Keratinocyte (primary cell): ENCODE results near the gene ADPRS. TPM values are rescaled to one million over a fixed set of nuclear protein-coding genes. Genes with fewer than 3 reads are reported as not detected.

ENCODE experiments used
- DNase-seq: peaks from one replicate; pipeline ENCODE4 v3.0.0-alpha.2; 2011; ENCODE audit warnings: low read depth, missing footprints, low spot score
- FAIRE-seq: peaks from 2 replicates; lab custom pipeline; 2011; peaks lifted over from hg19 to GRCh38; lab: Jason Lieb, UNC
- H2AFZ ChIP-seq: 2 replicates; pipeline ENCODE4 v1.6.0; 2012; ENCODE audit warnings: low read length, control low read depth, inconsistent platforms; ENCODE audit not compliant: control insufficient read depth
- H3K27ac ChIP-seq: 2 replicates; pipeline ENCODE4 v1.5.1; 2011; ENCODE audit warnings: low read length; ENCODE audit not compliant: control insufficient read depth, insufficient read depth
- H3K27me3 ChIP-seq: 3 replicates; pipeline ENCODE4 v1.6.0; 2011; ENCODE audit warnings: low read length; ENCODE audit not compliant: control insufficient read depth, insufficient read depth; ENCODE audit errors: extremely low read depth
- H3K36me3 ChIP-seq, 2 experiments: 2 replicates in 1 of 2; 3 replicates in 1 of 2; pipeline ENCODE4 v1.5.1; 2011; ENCODE audit warnings: low read length in 2 of 2, mild to moderate bottlenecking in 1 of 2; ENCODE audit not compliant: control insufficient read depth in 2 of 2, insufficient read depth in 2 of 2; ENCODE audit errors: extremely low read depth in 1 of 2
- H3K4me1 ChIP-seq: 3 replicates; pipeline ENCODE4 v1.5.1; 2011; ENCODE audit warnings: low read length; ENCODE audit not compliant: control insufficient read depth, insufficient read depth; ENCODE audit errors: extremely low read depth
- H3K4me2 ChIP-seq: 3 replicates; pipeline ENCODE4 v1.6.0; 2011; ENCODE audit warnings: low read depth, low read length; ENCODE audit not compliant: control insufficient read depth, insufficient read depth; ENCODE audit errors: extremely low read depth
- H3K4me3 ChIP-seq, 3 experiments: fragments of 200-600 bp in 1 of 3; sonication (generic) in 1 of 3; 2 replicates in 2 of 3; 3 replicates in 1 of 3; pipeline ENCODE4 v1.5.1; 2011 to 2016; ENCODE audit warnings: low read length in 3 of 3, mild to moderate bottlenecking in 3 of 3, control low read depth in 2 of 3, inconsistent platforms in 1 of 3, low read depth in 1 of 3, mixed read lengths in 1 of 3, mixed run types in 1 of 3, moderate library complexity in 1 of 3; ENCODE audit not compliant: control insufficient read depth in 2 of 3, insufficient read depth in 2 of 3; ENCODE audit errors: extremely low read depth in 1 of 3
- H3K79me2 ChIP-seq: 2 replicates; pipeline ENCODE4 v1.6.0; 2012; ENCODE audit warnings: low read length; ENCODE audit not compliant: control insufficient read depth, insufficient read depth
- H3K9ac ChIP-seq: 3 replicates; pipeline ENCODE4 v1.6.0; 2011; ENCODE audit warnings: low read length; ENCODE audit not compliant: control insufficient read depth, insufficient read depth; ENCODE audit errors: extremely low read depth
- H3K9me1 ChIP-seq: 3 replicates; pipeline ENCODE4 v1.6.0; 2011; ENCODE audit warnings: low read length; ENCODE audit not compliant: control insufficient read depth, insufficient read depth; ENCODE audit errors: extremely low read depth
- H3K9me3 ChIP-seq: 2 replicates; pipeline ENCODE4 v1.5.1; 2012; ENCODE audit warnings: low read depth, low read length; ENCODE audit not compliant: control insufficient read depth
- H4K20me1 ChIP-seq: 3 replicates; pipeline ENCODE4 v1.6.0; 2011; ENCODE audit warnings: low read length; ENCODE audit not compliant: control insufficient read depth, insufficient read depth; ENCODE audit errors: extremely low read depth
- CTCF ChIP-seq, 3 experiments: IDR thresholded peaks in 1 of 3; conservative IDR thresholded peaks in 1 of 3; optimal IDR thresholded peaks in 1 of 3; 2 replicates in 2 of 3; 3 replicates in 1 of 3; pipeline versions ENCODE3 to v1.5.1; 2011; ENCODE audit warnings: low read length in 3 of 3, mild to moderate bottlenecking in 3 of 3, moderate library complexity in 2 of 3, control low read depth in 1 of 3, inconsistent platforms in 1 of 3; ENCODE audit not compliant: insufficient read depth in 2 of 3; ENCODE audit errors: extremely low read depth in 1 of 3
- EZH2 ChIP-seq: IDR thresholded peaks from one replicate; pipeline ENCODE4 v1.6.1; 2012; ENCODE audit warnings: inconsistent platforms, mild to moderate bottlenecking, low read length, moderate library complexity
- dilution Hi-C: fragments of 300-500 bp; cut with MboI; formaldehyde crosslinking; loops from one replicate; pipeline ENCODE4 v1.7.0; 2020; ENCODE audit warnings: low sequenced_read_pairs; ENCODE audit not compliant: extremely low pct_ligation_motif_present
- polyA plus RNA-seq, 5 experiments: library from polyadenylated mRNA; depleted of rRNA in 3 of 5; stranded (reverse) in 3 of 5; stranded (forward) in 1 of 5; unstranded in 1 of 5; fragments of >200 nt; gene quantifications; 1 replicate in 1 of 5; 2 replicates in 3 of 5; 3 replicates in 1 of 5; pipeline versions ENCODE4 v1.2.1 to v1.2.3, GENCODE V29; 2011 to 2012; ENCODE audit warnings: missing spikeins in 2 of 5, low read depth in 1 of 5, low replicate concordance in 1 of 5

Gene ADPRS
- polyA plus RNA-seq, 1 donor (not counting 4 experiments of a cell fraction or from before 2014, with no cell fraction given) = 33.1 TPM

DNA sequence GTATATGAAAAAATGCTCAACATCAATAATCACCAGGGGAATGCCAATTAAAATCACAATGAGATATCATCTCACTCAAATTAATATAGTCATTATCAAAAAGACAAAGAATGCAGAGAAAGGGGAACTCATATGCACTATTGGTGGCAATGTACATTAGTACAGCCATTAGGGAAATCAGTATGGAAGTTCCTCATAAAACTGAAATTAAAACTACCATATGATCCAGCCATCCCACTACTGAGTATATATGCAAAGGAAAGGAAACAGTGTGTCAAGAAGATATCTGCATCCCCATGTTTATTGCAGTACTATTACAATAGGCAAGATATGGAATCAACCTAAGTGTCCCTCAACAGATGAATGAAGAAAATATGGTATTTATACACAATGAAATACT, 36.9 kb upstream of the ADPRS start:
- no peaks in the 10 kb centered on the region for H3K79me2 ChIP-seq
- no peaks in the 10 kb centered on the region for H3K27me3 ChIP-seq
- H3K4me1 ChIP-seq = no peaks in the 10 kb centered on the region
- dilution Hi-C loops = no loop called here
- DNase-seq (no peak), FAIRE-seq (no peak)
- no peak overlapping the region for H3K9ac ChIP-seq
- peaks cover 0 to 2% of the 10 kb centered on the region in 2 experiments for H3K36me3 ChIP-seq
- H3K27ac ChIP-seq = no peak overlapping the region
- no peaks in the 10 kb centered on the region for H3K9me1 ChIP-seq
- H3K4me2 ChIP-seq = no peak overlapping the region
- no peaks in the 10 kb centered on the region for H3K9me3 ChIP-seq
- no peak overlapping the region for H2AFZ ChIP-seq
- no peak overlapping the region for H3K4me3 ChIP-seq
- H4K20me1 ChIP-seq = no peaks in the 10 kb centered on the region
- TF ChIP-seq EZH2 = no peak
- no peak for TF ChIP-seq CTCF (optimal IDR thresholded peaks at IDR 0.05 in 1 of 3, IDR thresholded peaks at IDR 0.05 in 1 of 3, conservative IDR thresholded peaks at IDR 0.05 in 1 of 3; ENCODE audit: extremely low read depth in 1 of 3, insufficient read depth in 2 of 3, low read length in 3 of 3)

GRCh38 chr1:36053978-36054377, 34.7 kb upstream of the ADPRS start:
- no peaks in the 10 kb centered on the region for H3K9me1 ChIP-seq
- DNase-seq = no peak
- dilution Hi-C loops = no loop called here
- H3K9ac ChIP-seq = no peak overlapping the region
- FAIRE-seq = no peak
- H3K27ac ChIP-seq = no peak overlapping the region
- H3K79me2 ChIP-seq = no peaks in the 10 kb centered on the region
- H3K9me3 ChIP-seq = no peaks in the 10 kb centered on the region
- no peaks in the 10 kb centered on the region for H3K4me1 ChIP-seq
- no peaks in the 10 kb centered on the region for H4K20me1 ChIP-seq
- H2AFZ ChIP-seq = no peak overlapping the region
- no peak for TF ChIP-seq EZH2
- TF ChIP-seq CTCF (optimal IDR thresholded peaks at IDR 0.05 in 1 of 3, IDR thresholded peaks at IDR 0.05 in 1 of 3, conservative IDR thresholded peaks at IDR 0.05 in 1 of 3; ENCODE audit: extremely low read depth in 1 of 3, insufficient read depth in 2 of 3, low read length in 3 of 3) = no peak
- H3K36me3 ChIP-seq = no peaks in the 10 kb centered on the region
- H3K4me2 ChIP-seq = no peak overlapping the region
- H3K27me3 ChIP-seq = no peaks in the 10 kb centered on the region
- no peak overlapping the region for H3K4me3 ChIP-seq
